ENCODE data around the gene NAIF1.

NAIF1 gene

DNA sequence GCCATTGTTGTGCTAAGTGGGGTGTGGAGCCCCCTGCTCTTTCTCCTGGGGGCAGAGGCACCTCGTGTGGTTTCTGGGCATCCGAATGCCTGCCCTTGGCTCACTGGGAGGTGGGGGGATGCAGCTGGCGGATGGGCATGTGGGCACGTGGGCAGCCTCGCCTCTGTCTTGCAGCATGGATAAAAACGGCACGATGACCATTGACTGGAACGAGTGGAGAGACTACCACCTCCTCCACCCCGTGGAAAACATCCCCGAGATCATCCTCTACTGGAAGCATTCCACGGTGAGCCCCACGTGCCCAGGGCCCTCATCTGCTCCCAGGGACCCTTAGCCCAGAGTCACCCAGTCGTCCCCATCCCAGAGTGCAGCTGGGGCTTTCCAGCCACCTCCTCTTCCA, 35.1 kb upstream of the NAIF1 start:
- H3K4me1 ChIP-seq = peaks cover 22% of the 10 kb centered on the region
- TF ChIP-seq, protein P1, sequence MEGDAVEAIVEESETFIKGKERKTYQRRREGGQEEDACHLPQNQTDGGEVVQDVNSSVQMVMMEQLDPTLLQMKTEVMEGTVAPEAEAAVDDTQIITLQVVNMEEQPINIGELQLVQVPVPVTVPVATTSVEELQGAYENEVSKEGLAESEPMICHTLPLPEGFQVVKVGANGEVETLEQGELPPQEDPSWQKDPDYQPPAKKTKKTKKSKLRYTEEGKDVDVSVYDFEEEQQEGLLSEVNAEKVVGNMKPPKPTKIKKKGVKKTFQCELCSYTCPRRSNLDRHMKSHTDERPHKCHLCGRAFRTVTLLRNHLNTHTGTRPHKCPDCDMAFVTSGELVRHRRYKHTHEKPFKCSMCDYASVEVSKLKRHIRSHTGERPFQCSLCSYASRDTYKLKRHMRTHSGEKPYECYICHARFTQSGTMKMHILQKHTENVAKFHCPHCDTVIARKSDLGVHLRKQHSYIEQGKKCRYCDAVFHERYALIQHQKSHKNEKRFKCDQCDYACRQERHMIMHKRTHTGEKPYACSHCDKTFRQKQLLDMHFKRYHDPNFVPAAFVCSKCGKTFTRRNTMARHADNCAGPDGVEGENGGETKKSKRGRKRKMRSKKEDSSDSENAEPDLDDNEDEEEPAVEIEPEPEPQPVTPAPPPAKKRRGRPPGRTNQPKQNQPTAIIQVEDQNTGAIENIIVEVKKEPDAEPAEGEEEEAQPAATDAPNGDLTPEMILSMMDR (IDR thresholded peaks at IDR 0.05; ENCODE audit: low read depth, low read length) = no peak
- no peak overlapping the region for H3K4me3 ChIP-seq (ENCODE audit: low read depth, low read length)
- no peaks in the 10 kb centered on the region for H3K27me3 ChIP-seq
- DNase-seq = no peak
- H3K36me3 ChIP-seq = peaks cover 51% of the 10 kb centered on the region
- no peaks in the 10 kb centered on the region for H3K9me3 ChIP-seq

DNA sequence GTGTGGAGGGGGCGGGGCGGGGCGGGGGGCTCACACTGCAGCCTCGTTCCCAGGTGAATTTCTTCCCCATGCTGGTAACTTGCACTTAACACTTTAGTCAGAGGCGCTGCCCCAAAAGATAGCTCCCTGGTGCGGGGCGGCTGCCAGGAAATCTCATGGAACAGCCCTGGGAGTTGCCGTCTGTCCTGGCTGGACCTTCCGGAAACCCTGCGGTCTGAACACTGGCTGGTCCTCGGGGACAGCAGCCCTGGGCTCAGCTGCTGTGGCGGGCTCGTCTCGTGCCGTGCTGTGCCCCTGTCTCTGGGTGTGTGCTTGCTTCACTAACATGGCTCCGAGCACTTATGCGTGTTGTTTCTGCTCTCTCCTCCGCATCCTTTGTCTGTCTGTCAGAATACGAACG, 34.6 kb upstream of the NAIF1 start:
- DNase-seq = no peak
- TF ChIP-seq, protein P1 (IDR thresholded peaks at IDR 0.05; ENCODE audit: low read depth, low read length) = no peak
- Histone ChIP-seq H3K9me3 (no peaks in the 10 kb centered on the region), H3K4me3 (ENCODE audit: low read depth, low read length) (no peak overlapping the region), H3K36me3 (peaks cover 46% of the 10 kb centered on the region), H3K27me3 (no peaks in the 10 kb centered on the region), H3K4me1 (peaks cover 27% of the 10 kb centered on the region)

DNA sequence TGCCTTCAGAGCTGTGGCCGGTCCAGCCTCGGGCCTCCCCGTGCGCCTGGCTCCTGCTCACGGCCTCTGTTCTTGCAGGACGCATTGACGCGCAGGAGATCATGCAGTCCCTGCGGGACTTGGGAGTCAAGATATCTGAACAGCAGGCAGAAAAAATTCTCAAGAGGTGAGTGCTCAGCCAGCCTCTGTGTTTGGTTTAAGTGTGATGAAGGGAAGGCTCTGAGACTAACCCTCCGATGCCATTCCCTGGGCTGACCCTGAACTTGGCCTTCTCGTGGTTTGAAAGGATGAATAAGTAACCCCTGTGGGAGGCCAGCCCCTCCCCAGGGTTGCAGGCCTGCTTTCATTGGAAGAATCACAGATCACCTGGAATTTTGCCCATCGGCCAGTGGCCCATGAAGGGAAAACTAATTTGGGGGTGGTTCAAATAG, 34.1 kb upstream of the NAIF1 start:
- no peak overlapping the region for H3K4me3 ChIP-seq (ENCODE audit: low read depth, low read length)
- H3K27me3 ChIP-seq = no peaks in the 10 kb centered on the region
- H3K36me3 ChIP-seq = peaks cover 42% of the 10 kb centered on the region
- H3K4me1 ChIP-seq = peaks cover 30% of the 10 kb centered on the region
- no peaks in the 10 kb centered on the region for H3K9me3 ChIP-seq
- DNase-seq = no peak
- TF ChIP-seq, protein P1 (IDR thresholded peaks at IDR 0.05; ENCODE audit: low read depth, low read length) = no peak

DNA sequence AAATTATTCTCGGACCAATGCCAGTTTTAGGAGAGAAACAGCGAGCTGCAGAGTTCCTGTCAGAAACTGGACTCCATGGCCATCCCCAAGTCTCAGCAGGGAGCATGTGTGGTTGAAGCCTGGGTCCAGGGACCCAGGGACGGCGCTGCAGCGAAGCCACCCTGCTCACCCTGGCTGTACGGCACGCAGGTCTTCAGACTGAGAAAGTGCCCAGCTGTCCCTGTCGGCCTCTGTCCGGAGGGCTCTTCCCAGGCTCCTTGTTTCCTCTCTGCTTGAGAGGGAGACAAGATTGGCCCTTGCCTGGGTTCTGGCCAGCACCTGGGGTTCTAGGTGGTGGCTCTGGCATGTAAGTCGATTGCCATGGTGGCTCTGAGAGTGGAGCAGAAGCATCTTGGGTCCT, 33.5 kb upstream of the NAIF1 start:
- H3K36me3 ChIP-seq = peaks cover 35% of the 10 kb centered on the region
- H3K4me1 ChIP-seq = peaks cover 30% of the 10 kb centered on the region
- no peaks in the 10 kb centered on the region for H3K27me3 ChIP-seq

DNA sequence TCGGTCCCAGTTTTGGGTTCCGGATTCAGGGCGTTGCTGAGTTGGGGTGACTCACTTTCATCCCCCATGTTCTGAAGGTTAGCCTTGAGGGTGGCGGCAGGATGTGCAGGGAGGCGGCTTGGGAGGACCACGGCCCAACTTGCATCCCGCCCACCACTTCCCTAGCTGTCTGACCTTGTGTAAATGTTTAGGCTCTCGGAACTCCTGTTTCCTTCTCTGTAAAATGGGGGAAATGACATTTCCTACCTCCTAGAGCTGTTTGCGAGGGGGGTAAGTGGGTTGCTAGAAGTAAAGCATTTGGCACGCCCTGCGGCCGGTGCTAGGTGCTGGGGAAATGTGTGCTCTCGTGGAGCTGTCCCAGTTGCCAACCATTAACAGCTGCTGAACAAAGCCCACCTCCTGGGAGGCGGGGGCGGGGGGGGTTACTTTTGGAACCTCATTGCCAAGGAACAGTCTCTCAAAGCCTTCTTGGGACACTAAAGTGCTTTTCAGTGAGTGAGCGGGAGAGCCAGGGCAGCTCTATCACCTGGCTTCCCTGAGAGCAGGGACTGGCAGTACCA, 32.9 kb upstream of the NAIF1 start:
- DNase-seq = no peak

More for the DNA sequence above, 33.5 kb upstream of the NAIF1 start:
- TF ChIP-seq, protein P1 (IDR thresholded peaks at IDR 0.05; ENCODE audit: low read depth, low read length) = no peak
- no peak for DNase-seq
- H3K4me3 ChIP-seq (ENCODE audit: low read depth, low read length) = no peak overlapping the region
- no peaks in the 10 kb centered on the region for H3K9me3 ChIP-seq

More for the DNA sequence above, 32.9 kb upstream of the NAIF1 start:
- TF ChIP-seq, protein P1 (IDR thresholded peaks at IDR 0.05; ENCODE audit: low read depth, low read length) = no peak
- H3K27me3 ChIP-seq = no peaks in the 10 kb centered on the region
- H3K36me3 ChIP-seq = peaks cover 31% of the 10 kb centered on the region
- no peak overlapping the region for H3K4me3 ChIP-seq (ENCODE audit: low read depth, low read length)
- no peaks in the 10 kb centered on the region for H3K9me3 ChIP-seq
- peaks cover 35% of the 10 kb centered on the region for H3K4me1 ChIP-seq

Measured in BE2C (cell line).